GM15510 (cell line): ENCODE results near the gene TTR.

ENCODE experiments used
- POLR2A ChIP-seq: IDR thresholded peaks from 3 replicates; pipeline ENCODE4 v1.6.1; 2011; ENCODE audit warnings: borderline replicate concordance; ENCODE audit not compliant: insufficient read length; ENCODE audit errors: extremely low read depth

TTR gene

GRCh38 chr18:31591628-31592027 is at the start of gene TTR:
Gene TTR, plus strand, starts transcription at chr18:31591877. Its CDS starts 26 bp downstream, at chr18:31591903.
- no peak for TF ChIP-seq POLR2A

DNA sequence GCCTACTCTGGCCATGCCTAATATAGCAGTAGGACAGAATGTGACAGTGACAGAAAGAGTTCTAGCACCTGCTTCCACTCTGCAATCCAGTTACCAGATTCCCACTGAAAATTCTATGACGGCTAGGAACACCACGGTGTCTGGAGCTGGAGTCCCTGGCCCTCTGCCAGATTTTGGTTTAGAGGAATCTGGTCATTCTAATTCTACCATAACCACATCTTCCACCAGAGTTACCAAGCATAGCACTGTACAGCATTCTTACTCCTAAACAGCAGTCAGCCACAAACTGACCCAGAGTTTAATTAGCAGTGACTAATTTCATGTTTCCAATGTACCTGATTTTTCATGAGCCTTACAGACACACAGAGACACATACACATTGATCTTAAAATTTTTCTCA is 45.2 kb upstream of the TTR start:
- no peak for TF ChIP-seq POLR2A

- no peak for TF ChIP-seq POLR2A
These were observed 42.8 kb upstream of the TTR start for GRCh38 chr18:31548853-31549252.

- no peak for TF ChIP-seq POLR2A
These were observed 42.3 kb upstream of the TTR start for GRCh38 chr18:31549416-31549815.

DNA sequence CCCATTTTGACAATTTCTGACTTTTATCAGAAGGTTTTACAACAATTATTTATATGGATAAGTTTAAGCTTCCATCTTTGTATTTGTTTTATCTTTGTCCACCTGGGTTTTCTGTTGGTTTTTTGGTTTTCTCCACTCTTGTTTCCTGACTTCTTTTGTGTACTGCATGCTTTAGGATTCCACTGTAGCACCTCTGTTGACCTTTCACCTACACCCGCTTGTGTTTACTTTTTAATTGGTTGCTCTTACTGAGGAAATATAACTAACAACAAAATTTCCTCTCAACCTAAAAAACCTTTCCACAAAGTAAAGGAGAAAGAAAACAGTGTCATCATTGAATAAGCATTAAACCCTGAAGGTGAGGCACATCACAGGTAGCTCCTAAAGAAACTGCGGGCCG is 39.8 kb upstream of the TTR start:
- no peak for TF ChIP-seq POLR2A

- TF ChIP-seq POLR2A: no peak
These were observed 37.9 kb upstream of the TTR start for GRCh38 chr18:31553800-31554199.

DNA sequence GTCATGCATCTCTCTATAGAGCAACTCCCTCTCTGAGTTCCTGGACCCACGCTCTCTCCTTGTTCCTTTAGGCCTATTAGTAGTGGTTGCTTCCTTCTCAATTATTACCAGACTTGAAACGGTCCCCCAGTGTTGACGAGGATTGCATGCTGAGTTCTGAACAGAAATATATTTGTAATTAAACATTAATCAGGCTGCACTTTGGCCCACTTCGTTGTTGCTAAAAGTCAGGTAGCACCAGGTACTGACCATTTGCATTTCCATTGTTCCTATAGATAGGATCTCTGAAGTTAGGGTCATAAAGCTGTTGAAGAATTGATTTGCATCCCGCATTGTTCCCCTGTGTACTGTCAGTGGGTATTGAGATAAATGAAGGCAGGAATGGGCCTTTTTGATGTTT is 36.9 kb upstream of the TTR start:
- no peak for TF ChIP-seq POLR2A

DNA sequence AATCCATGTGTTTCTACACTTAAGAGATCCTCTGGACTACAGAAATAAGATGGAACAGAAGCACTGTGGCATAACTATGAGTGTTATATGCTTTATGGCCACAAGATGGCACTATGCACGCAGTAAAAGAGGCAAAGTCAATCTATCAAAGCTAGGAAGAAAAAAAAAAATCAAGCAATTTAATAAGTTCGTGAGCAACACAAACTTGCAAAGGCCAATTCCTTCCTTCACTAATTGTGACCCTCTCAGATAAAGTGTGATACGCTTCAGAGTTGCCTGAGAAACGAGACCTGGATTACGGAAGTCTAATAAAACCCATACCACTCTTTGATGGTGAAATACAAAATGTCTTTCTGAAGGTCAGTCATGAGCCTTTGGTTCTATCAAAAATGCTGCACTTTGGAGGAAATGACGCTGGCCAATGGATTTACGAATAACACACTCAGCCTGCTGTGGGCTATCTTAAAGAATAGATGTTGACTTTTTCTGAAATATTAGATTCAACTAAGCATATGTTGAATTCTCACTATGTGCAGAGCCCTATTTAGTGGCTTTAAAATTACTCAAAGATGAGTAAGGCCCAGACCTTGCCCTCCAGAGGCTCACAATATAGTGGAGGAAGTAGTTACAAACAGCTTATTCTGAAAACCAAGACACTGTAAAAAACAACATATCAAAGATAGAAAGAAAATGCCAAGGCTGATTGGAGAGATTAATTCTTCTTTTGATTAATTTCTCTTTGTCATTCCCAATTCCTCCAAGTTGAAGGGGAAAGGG is 35.5 kb upstream of the TTR start:
- TF ChIP-seq POLR2A: no peak

DNA sequence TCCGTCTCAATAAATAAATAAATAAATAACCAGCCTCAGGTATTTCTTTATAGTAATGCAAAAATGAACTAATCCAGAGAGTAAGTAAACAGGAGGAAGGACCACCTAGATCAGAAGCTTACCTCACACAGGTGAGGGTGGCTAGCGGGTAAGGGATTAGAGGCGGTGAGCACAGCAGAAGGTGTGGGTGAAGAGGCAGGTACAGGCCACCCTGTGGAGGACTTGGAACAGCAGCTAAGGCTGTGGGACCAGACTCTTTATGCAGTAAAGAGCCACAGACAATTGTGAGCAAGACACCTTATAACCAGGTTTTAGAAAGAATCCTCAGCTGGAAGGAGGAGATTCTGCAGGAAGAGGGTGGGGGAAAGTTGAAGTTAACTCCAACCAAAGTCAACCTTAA is 34.2 kb upstream of the TTR start:
- TF ChIP-seq POLR2A: no peak

DNA sequence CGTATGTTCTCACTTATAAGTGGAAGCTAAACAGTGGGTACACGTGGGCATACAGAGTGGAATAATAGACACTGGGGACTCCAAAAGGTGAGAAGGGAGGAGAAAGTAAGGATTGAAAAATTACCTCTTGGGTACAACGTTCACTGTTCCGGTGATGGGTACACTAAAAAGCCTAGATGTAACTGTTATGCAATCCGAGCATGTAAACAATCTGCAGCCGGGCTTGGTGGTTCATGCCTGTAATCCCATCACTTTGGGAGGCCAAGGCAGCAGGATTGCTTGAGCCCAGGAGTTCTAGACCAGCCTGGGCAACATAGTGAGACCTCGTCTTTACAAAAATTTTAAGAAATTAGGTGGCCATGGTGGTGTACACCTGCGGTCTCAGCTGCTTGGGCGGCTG is 33.1 kb upstream of the TTR start:
- TF ChIP-seq POLR2A: no peak

DNA sequence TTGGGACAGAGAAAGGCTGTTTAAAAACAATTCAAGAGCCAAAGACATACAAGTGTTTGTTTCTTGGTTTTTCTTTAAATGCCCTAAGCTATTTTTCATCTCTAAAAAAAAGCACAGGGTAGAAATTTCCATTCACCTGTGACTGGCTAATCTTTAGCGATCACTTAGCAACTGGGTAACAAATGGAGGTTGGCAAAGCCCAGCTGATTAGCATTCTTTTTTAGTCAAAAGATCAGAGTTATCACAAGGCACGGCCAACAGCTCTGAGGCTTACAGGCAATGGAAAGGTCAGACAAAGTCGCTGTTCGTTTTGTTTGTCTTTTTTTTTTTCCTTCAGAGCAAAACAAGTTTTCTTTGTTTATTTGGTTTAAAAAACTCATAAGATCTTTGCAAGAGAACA is 29.0 kb upstream of the TTR start:
- no peak for TF ChIP-seq POLR2A

DNA sequence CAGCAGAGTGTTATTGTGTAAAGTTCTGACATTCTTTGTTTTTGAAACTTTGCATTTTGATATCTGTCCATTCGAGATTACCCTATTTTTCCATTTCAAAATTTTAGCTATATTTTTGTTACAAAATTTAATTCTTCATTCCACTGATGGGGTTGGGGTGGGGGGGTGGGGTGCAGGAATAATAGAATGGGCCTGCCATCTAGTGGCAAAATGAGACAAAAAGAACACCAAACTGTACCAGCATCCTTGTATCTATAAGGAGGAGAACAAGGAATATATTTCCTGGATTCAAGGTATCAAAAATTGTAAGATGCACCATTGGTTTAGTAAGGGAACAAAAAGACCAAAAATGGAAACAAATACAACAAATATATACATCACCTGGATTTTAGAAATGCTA is 27.9 kb upstream of the TTR start:
- no peak for TF ChIP-seq POLR2A

DNA sequence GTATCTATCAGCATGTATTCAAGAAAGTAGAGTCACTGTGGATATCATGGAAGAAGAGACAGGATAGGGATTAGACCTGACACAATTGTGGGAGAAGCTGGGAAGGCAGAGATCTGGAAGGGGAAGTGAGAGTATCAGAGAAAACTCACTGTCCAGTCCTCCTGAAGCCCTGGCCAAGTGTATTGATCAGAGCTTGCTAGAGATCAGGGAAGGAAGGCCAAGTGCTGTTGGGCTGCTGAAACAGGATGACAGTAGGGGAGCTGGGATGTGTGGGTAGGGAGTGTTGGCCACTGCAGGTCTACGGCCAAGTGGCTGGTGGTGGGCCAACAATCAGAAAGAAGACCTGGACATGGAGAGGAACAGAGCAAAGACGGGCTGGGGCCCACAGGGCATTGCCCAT is 26.3 kb upstream of the TTR start:
- TF ChIP-seq POLR2A: no peak

DNA sequence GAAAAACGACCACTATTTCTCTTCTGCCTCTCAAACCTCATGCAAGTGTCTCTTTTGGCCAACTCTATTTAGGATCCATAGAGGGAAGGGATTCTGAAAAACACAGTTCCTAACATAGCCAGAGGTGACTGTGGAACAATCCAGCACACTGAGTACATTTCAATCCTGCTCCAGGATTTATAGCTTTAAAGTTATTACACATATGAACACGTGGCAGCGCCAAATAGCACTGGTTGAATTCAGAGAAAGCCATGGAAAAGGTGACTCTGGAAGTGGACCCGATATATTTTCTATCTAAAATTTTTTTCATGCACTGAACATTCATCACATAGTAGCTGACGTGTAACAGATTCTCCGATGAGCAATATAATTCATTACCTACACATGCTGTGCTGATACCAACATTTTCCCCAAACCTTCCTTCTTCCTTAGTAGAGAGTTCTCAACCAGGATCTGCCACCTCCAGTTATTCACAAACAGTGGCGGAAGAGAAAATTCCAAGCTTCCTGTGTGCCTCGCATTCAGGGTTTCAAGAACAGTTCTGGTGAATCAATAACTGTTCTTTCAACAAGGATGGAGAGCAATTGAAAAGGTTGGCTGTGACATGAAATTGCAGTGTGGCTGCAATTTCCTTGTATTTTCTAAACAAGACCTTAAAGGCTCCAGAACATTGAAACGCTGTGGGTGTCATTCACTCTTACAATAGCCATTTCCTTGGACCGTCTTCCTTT is 25.7 kb upstream of the TTR start:
- no peak for TF ChIP-seq POLR2A

GRCh38 chr18:31566576-31567306 is 24.9 kb upstream of the TTR start:
- no peak for TF ChIP-seq POLR2A

DNA sequence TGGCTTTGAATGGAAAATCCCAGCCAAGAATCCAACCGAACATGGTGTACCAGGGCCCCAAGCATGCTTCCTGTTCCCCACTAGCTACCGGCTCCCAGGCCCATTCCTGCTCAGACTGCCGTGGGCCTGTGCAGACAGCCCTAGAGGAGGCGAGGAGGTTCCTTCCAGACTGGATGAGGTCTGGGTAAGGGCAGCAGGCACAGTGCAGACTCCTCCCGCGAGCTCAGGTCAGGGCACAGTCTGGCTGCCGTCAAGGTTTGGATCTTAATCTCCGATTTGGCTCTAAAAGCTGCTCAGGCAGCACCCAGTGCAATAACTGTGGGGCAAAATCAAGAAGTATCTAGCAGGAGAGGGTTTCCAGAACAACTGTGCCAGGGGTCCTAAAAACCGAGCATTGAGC is 19.3 kb upstream of the TTR start:
- TF ChIP-seq POLR2A: no peak

DNA sequence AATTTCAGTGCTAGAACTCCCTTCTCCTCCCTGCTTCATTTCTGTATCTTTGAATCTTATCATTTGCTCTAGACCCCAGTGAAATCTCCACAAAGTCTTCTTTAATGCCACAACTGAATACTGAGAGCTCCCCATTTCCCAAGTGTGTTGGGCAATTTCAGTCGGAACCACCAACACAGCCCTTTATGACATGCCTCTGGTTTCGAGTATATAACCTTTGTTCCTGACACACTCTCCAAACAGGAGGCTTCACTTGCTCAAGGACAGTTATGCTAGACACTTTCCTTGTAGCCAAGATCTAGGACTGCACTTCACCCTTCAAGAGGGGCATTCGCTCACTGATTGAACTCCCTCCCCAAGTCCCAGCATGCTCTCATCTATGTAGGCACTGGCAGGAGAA is 18.6 kb upstream of the TTR start:
- TF ChIP-seq POLR2A: no peak

- TF ChIP-seq POLR2A: no peak
These were observed 17.3 kb upstream of the TTR start for GRCh38 chr18:31574359-31574758.
